DND-41 (cell line): ENCODE results near the gene NPR1.
A peak's percentile ranks its signal among the peaks of the same experiment; 100 is the strongest.
"Not testable (repeated sequence)": the region's sequence is repeated elsewhere in the genome, so short reads cannot be mapped to it uniquely, and the experiment has no call there.

Experiments used
- ATAC-seq: fragments of 200-7000 bp; cut with Tn5 transposase; 3 replicates; pipeline ENCODE4 v1.9.1; 2021; ENCODE audit warnings: low read depth; ENCODE audit not compliant: insufficient read depth
- DNase-seq: peaks from one replicate; pipeline ENCODE4 v3.0.0-alpha.2; 2020
- H2AFZ ChIP-seq: 2 replicates; pipeline ENCODE4 v1.6.0; 2012; ENCODE audit warnings: low read depth, low read length
- H3K27ac ChIP-seq: 2 replicates; pipeline ENCODE4 v1.5.1; 2012; ENCODE audit warnings: low read length, inconsistent platforms
- H3K27me3 ChIP-seq: fragments of 200-600 bp; sonication (generic); 2 replicates; pipeline ENCODE4 v1.6.0; 2012; ENCODE audit warnings: low read length, mild to moderate bottlenecking, inconsistent platforms; ENCODE audit not compliant: insufficient read depth, poor library complexity
- H3K36me3 ChIP-seq: 2 replicates; pipeline ENCODE4 v1.5.1; 2012; ENCODE audit warnings: low read length, inconsistent platforms; ENCODE audit not compliant: insufficient read depth
- H3K4me1 ChIP-seq: 2 replicates; pipeline ENCODE4 v1.5.1; 2012; ENCODE audit warnings: mild to moderate bottlenecking, low read length; ENCODE audit not compliant: insufficient read depth
- H3K4me2 ChIP-seq: 2 replicates; pipeline ENCODE4 v1.6.0; 2012; ENCODE audit warnings: mild to moderate bottlenecking, moderate library complexity, low read length, inconsistent platforms; ENCODE audit not compliant: insufficient read depth
- H3K4me3 ChIP-seq, 2 experiments: fragments of 200-600 bp in 1 of 2; shearing (Covaris generic) in 1 of 2; 2 replicates each; pipeline ENCODE4 v1.5.1; 2012 to 2016; ENCODE audit warnings: inconsistent platforms in 2 of 2, low read length in 2 of 2, mild to moderate bottlenecking in 2 of 2, low read depth in 1 of 2, moderate library complexity in 1 of 2
- H3K79me2 ChIP-seq: 2 replicates; pipeline ENCODE4 v1.6.0; 2012; ENCODE audit warnings: low read length, inconsistent platforms; ENCODE audit not compliant: insufficient read depth
- H3K9ac ChIP-seq: 2 replicates; pipeline ENCODE4 v1.6.0; 2012; ENCODE audit warnings: low read depth, mild to moderate bottlenecking, inconsistent platforms, low read length, moderate library complexity
- H3K9me3 ChIP-seq: 2 replicates; pipeline ENCODE4 v1.5.1; 2012; ENCODE audit warnings: low read length, moderate library complexity, mild to moderate bottlenecking, inconsistent platforms; ENCODE audit not compliant: insufficient read depth, severe bottlenecking
- H4K20me1 ChIP-seq: 2 replicates; pipeline ENCODE4 v1.6.0; 2012; ENCODE audit warnings: low read length; ENCODE audit not compliant: insufficient read depth
- CTCF ChIP-seq: IDR thresholded peaks from 2 replicates; pipeline ENCODE4 v1.5.1; 2012; ENCODE audit warnings: borderline replicate concordance, low read length, moderate library complexity, mild to moderate bottlenecking; ENCODE audit not compliant: poor library complexity, severe bottlenecking; ENCODE audit errors: extremely low read depth
- EZH2 ChIP-seq: IDR thresholded peaks from 3 replicates; pipeline ENCODE4 v1.6.1; 2012; ENCODE audit warnings: borderline replicate concordance, low read depth, mild to moderate bottlenecking, moderate library complexity, low read length, inconsistent platforms; ENCODE audit not compliant: severe bottlenecking

Gene NPR1

GRCh38 chr1:153717330-153717729, 38.8 kb downstream of the NPR1 start:
- ATAC-seq, result no peak
- no peak overlapping the region; the same call in 1 of the 2 replicates for H2AFZ ChIP-seq
- H3K27ac ChIP-seq, result no peak overlapping the region
- DNase-seq, result no peak
- H3K79me2 ChIP-seq, result no peaks in the 10 kb centered on the region
- no peak overlapping the region for H3K9ac ChIP-seq
- H3K9me3 ChIP-seq, result no peaks in the 10 kb centered on the region
- H3K4me3 ChIP-seq, result no peak overlapping the region
- no peaks in the 10 kb centered on the region for H4K20me1 ChIP-seq
- H3K4me2 ChIP-seq, result no peak overlapping the region
- H3K27me3 ChIP-seq, result no peaks in the 10 kb centered on the region
- H3K4me1 ChIP-seq, result no peaks in the 10 kb centered on the region
- TF ChIP-seq CTCF (no peak), EZH2 (no peak)
- H3K36me3 ChIP-seq, result no peaks in the 10 kb centered on the region

GRCh38 chr1:153723687-153724086, 45.2 kb downstream of the NPR1 start:
- peaks cover 11% of the 10 kb centered on the region for H3K4me1 ChIP-seq
- H3K9me3 ChIP-seq, result no peaks in the 10 kb centered on the region
- H3K9ac ChIP-seq, result no peak overlapping the region
- no peak overlapping the region for H3K4me2 ChIP-seq
- no peaks in the 10 kb centered on the region for H4K20me1 ChIP-seq
- H2AFZ ChIP-seq, result no peak overlapping the region
- H3K79me2 ChIP-seq, result peaks cover 7% of the 10 kb centered on the region
- H3K27ac ChIP-seq, result no peak overlapping the region
- no peak overlapping the region for H3K4me3 ChIP-seq
- DNase-seq (no peak), ATAC-seq (no peak)
- TF ChIP-seq CTCF, result no peak
- no peak for TF ChIP-seq EZH2
- no peaks in the 10 kb centered on the region for H3K27me3 ChIP-seq
- H3K36me3 ChIP-seq, result no peaks in the 10 kb centered on the region

GRCh38 chr1:153724634-153725033, 46.1 kb downstream of the NPR1 start:
- not testable (repeated sequence) for H3K9me3 ChIP-seq, DNase-seq, H4K20me1 ChIP-seq, H3K27ac ChIP-seq, H3K4me2 ChIP-seq, H3K27me3 ChIP-seq, H3K4me3 ChIP-seq, H3K36me3 ChIP-seq, H2AFZ ChIP-seq, H3K9ac ChIP-seq, ATAC-seq
- H3K4me1 ChIP-seq, result peaks cover 20% of the 10 kb centered on the region
- peaks cover 17% of the 10 kb centered on the region for H3K79me2 ChIP-seq

GRCh38 chr1:153727463-153728304, 49.2 kb downstream of the NPR1 start, which contains the start of gene INTS3:
Gene INTS3 (plus strand): TSS chr1:153728050. CDS start chr1:153728635, 585 bp downstream.
- DNase-seq, result peak; percentile 100
- peaks cover 7% of the 10 kb centered on the region for H3K36me3 ChIP-seq
- no peaks in the 10 kb centered on the region for H3K9me3 ChIP-seq
- H3K27ac ChIP-seq, result peak within 1 kb of the TSS; percentile 93
- no peaks in the 10 kb centered on the region for H3K27me3 ChIP-seq
- H3K4me2 ChIP-seq, result peak within 1 kb of the TSS; percentile 79
- peaks cover 32% of the 10 kb centered on the region for H3K79me2 ChIP-seq
- peak within 1 kb of the TSS; percentile 93 for H2AFZ ChIP-seq
- peak within 1 kb of the TSS; percentile 77 to 94 for H3K4me3 ChIP-seq
- H3K4me1 ChIP-seq, result peaks cover 31% of the 10 kb centered on the region
- TF ChIP-seq CTCF (peak; percentile 42), EZH2 (no peak)
- H3K9ac ChIP-seq, result peak within 1 kb of the TSS; percentile 95
- no peaks in the 10 kb centered on the region for H4K20me1 ChIP-seq
- peak; percentile 98 for ATAC-seq
